Kidney tubule cell (primary cell): ENCODE data around the gene NPAS3.
A peak's percentile ranks its signal among the peaks of the same experiment; 100 is the strongest.

ENCODE experiments used
- DNase-seq: peaks from one replicate; pipeline ENCODE4 v3.0.0-alpha.2; 2018; ENCODE audit warnings: low spot score

Gene NPAS3

GRCh38 chr14:33381717-33382116 is 443.0 kb downstream of the NPAS3 start:
- DNase-seq: no peak

- DNase-seq: no peak
These were observed 447.5 kb downstream of the NPAS3 start for GRCh38 chr14:33386140-33386539.

- no peak for DNase-seq
These were observed 448.1 kb downstream of the NPAS3 start for GRCh38 chr14:33386781-33387180.

GRCh38 chr14:33390335-33390734 is 451.7 kb downstream of the NPAS3 start:
- no peak for DNase-seq

- DNase-seq: no peak
These were observed 454.7 kb downstream of the NPAS3 start for GRCh38 chr14:33393231-33393894.

- no peak for DNase-seq
These were observed 455.3 kb downstream of the NPAS3 start for GRCh38 chr14:33393895-33394368.

- no peak for DNase-seq
These were observed 462.6 kb downstream of the NPAS3 start for GRCh38 chr14:33401311-33401710.

- no peak for DNase-seq
These were observed 463.9 kb downstream of the NPAS3 start for GRCh38 chr14:33402604-33403003.

- peak; percentile 85 for DNase-seq
These were observed 465.4 kb downstream of the NPAS3 start for GRCh38 chr14:33404054-33404453.

GRCh38 chr14:33404964-33405574 is 466.4 kb downstream of the NPAS3 start:
- DNase-seq: no peak

- no peak for DNase-seq
These were observed 468.1 kb downstream of the NPAS3 start for GRCh38 chr14:33406766-33407165.

- DNase-seq: peak; percentile 2
These were observed 469.6 kb downstream of the NPAS3 start for GRCh38 chr14:33408291-33408690.

GRCh38 chr14:33412450-33412849 is 473.8 kb downstream of the NPAS3 start:
- no peak for DNase-seq

- DNase-seq: no peak
These were observed 474.7 kb downstream of the NPAS3 start for GRCh38 chr14:33413381-33413780.

GRCh38 chr14:33414041-33414440 is 475.4 kb downstream of the NPAS3 start:
- DNase-seq: peak; percentile 10

GRCh38 chr14:33420051-33420627 is 481.5 kb downstream of the NPAS3 start:
- DNase-seq: no peak

GRCh38 chr14:33430414-33431035 is 491.8 kb downstream of the NPAS3 start:
- DNase-seq: no peak

- peak; percentile 33 for DNase-seq
These were observed 493.8 kb downstream of the NPAS3 start for GRCh38 chr14:33432407-33433023.

- DNase-seq: no peak
These were observed 494.7 kb downstream of the NPAS3 start for GRCh38 chr14:33433396-33433795.

- peak; percentile 78 for DNase-seq
These were observed 497.4 kb downstream of the NPAS3 start for GRCh38 chr14:33435911-33436689.

GRCh38 chr14:33441633-33442032 is 503.0 kb downstream of the NPAS3 start:
- no peak for DNase-seq

- no peak for DNase-seq
These were observed 505.5 kb downstream of the NPAS3 start for GRCh38 chr14:33444136-33444535.
